Measurements from ENCODE around the gene TBC1D2. TPM values are rescaled to one million over a fixed set of nuclear protein-coding genes. Genes with fewer than 3 reads are reported as not detected.

Gene TBC1D2
- total and polyA plus RNA-seq, 2 donors (not counting 3 experiments of a cell fraction or from before 2014, with no cell fraction given): 3.4 to 4.5 TPM

GRCh38 chr9:98248737-98249474, 6.5 kb downstream of the TBC1D2 start:
- no peaks in the 10 kb centered on the region for H3K9me3 ChIP-seq (replicated peaks; ENCODE audit: control insufficient read depth, insufficient read depth, low read length)
- ChIA-PET POLR2A (no interaction called here), CTCF (interaction anchor here (1.4 kb wide), 1 partner anchor 527 kb away, joined by 4 read pairs; no protein-coding TSS in a partner anchor)
- FAIRE-seq (peak; percentile 72), DNase-seq (ENCODE audit: low read depth, low spot score) (peak; percentile 60)
- peak overlapping the region; percentile 38 for H3K4me2 ChIP-seq (ENCODE audit: insufficient read depth, low read length)
- no peaks in the 10 kb centered on the region for H3K36me3 ChIP-seq (ENCODE audit: control insufficient read depth in 2 of 2, extremely low read depth in 1 of 2, insufficient read depth in 2 of 2, low read length in 2 of 2)
- H3K79me2 ChIP-seq (ENCODE audit: control insufficient read depth, insufficient read depth, low read length): peaks cover 8% of the 10 kb centered on the region
- no peaks in the 10 kb centered on the region for H4K20me1 ChIP-seq (replicated peaks; ENCODE audit: control insufficient read depth, extremely low read depth, insufficient read depth, low read length)
- TF ChIP-seq FOS (IDR thresholded peaks at IDR 0.05; ENCODE audit: borderline replicate concordance, insufficient read depth, low read length) (peak; percentile 33), POLR2AphosphoS5 (IDR thresholded peaks at IDR 0.05; ENCODE audit: insufficient read depth, low read depth, low read length) (peak; percentile 71), MYC (IDR thresholded peaks at IDR 0.05; ENCODE audit: low read depth, low read length) (peak; percentile 91), EZH2 (IDR thresholded peaks at IDR 0.05; ENCODE audit: borderline replicate concordance, low read depth, low read length, severe bottlenecking) (no peak), MAX (IDR thresholded peaks at IDR 0.05; ENCODE audit: insufficient read depth, insufficient read length) (peak; percentile 25), JUN (IDR thresholded peaks at IDR 0.05; ENCODE audit: borderline replicate concordance, insufficient read depth, insufficient read length, low read depth) (no peak), POLR2A (IDR thresholded peaks at IDR 0.05; ENCODE audit: low read depth, low read length) (peak; percentile 38)
- H2AFZ ChIP-seq (ENCODE audit: low read depth, low read length): peak overlapping the region; percentile 99
- H3K27ac ChIP-seq (ENCODE audit: insufficient read depth, low read depth, low read length): peak overlapping the region; percentile 60
- no peaks in the 10 kb centered on the region for H3K27me3 ChIP-seq (ENCODE audit: control insufficient read depth in 2 of 2, insufficient read depth in 2 of 2, low read length in 2 of 2)
- intact Hi-C loops (cut with micrococcal nuclease): no loop called here
- H3K9ac ChIP-seq (replicated peaks; ENCODE audit: extremely low read depth, insufficient read depth, low read length): peak overlapping the region; percentile 37
- H3K9me1 ChIP-seq (replicated peaks; ENCODE audit: control insufficient read depth, extremely low read depth, insufficient read depth, low read length): no peaks in the 10 kb centered on the region
- BruUV-seq (replicated peaks): no TSS peak
- peaks cover 21% of the 10 kb centered on the region for H3K4me1 ChIP-seq (ENCODE audit: control insufficient read depth, extremely low read depth, insufficient read depth, low read length)
- dilution Hi-C loops (cut with MboI; ENCODE audit: extremely low pct_ligation_motif_present, low sequenced_read_pairs): no loop called here
- no peak overlapping the region for H3K4me3 ChIP-seq (replicated peaks in 1 of 3; ENCODE audit: insufficient read depth in 1 of 3, low read depth in 1 of 3, low read length in 3 of 3)

Data from endothelial cell of umbilical vein (primary cell).